Neuron (in vitro differentiated cells): ENCODE results near the gene SHISAL1.

Source experiments
- H2AFZ ChIP-seq: one replicate; pipeline ENCODE4 v1.6.1; 2013; ENCODE audit warnings: low read depth, mild to moderate bottlenecking, inconsistent platforms, low read length, moderate library complexity
- H3K27me3 ChIP-seq: one replicate; pipeline ENCODE4 v1.6.1; 2013; ENCODE audit warnings: low read length; ENCODE audit not compliant: insufficient read depth
- H3K36me3 ChIP-seq: one replicate; pipeline ENCODE4 v1.6.1; 2013; ENCODE audit warnings: low read length; ENCODE audit not compliant: insufficient read depth
- H3K4me1 ChIP-seq: one replicate; pipeline ENCODE4 v1.6.1; 2013; ENCODE audit warnings: low read length; ENCODE audit not compliant: insufficient read depth
- H3K4me3 ChIP-seq: 2 replicates; pipeline ENCODE4 v1.5.1; 2013; ENCODE audit warnings: mild to moderate bottlenecking, low read length, moderate library complexity
- H3K9me3 ChIP-seq: one replicate; pipeline ENCODE4 v1.6.1; 2013; ENCODE audit warnings: low read length

SHISAL1 gene

DNA sequence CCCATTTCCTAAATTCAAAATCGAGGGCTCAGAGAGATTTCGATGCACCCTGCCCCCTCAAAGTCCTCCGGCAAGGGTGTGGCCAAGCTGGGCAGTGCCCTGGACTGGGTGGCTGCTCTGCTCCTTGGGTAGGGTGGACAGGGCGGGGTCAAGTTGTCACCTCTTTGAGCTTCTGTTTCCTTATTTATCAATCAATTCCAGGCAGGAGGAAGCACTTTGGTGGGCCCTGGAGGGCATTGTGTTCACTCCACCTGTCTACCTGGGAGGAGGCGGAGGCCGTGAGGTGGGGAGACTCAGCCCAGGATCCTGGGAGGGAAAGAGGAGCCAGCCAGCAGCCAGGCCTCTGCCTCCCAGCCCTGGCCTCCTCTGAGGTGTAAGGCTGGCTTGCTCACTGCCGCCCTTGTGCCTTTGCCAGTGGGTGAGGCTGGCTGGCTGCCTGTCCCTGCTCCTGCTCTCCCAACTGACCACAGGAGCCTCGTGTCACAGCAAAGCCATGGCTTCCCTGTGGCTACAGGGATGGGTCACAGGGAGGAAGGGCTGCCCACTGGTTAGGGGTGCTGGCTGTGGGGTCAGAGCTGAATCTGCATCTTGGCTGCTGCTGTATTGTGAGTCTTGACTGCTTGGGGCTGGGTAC lies 25.5 kb upstream of the SHISAL1 start:
- no peak overlapping the region for H3K4me3 ChIP-seq
- H2AFZ ChIP-seq = no peak overlapping the region
- peaks cover 26% of the 10 kb centered on the region for H3K27me3 ChIP-seq
- no peaks in the 10 kb centered on the region for H3K36me3 ChIP-seq
- H3K9me3 ChIP-seq = no peaks in the 10 kb centered on the region
- peaks cover 8% of the 10 kb centered on the region for H3K4me1 ChIP-seq

DNA sequence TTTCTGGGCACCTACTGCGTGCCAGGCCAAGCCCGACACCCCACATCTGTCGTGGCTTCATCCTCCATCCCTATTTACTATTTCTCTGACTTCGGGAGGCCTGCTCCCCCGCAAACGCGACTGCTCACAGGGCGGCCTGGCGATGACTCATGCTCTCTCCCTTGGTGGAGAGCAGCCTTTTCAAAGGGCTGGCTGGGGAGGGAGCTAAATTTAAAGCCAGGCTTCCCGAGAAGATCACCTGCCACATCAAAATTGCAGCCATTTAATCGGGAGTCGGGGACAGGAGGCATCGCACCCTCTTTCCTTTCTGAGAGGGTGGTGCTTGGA lies 24.9 kb upstream of the SHISAL1 start:
- Histone ChIP-seq H3K4me3 (no peak overlapping the region), H3K4me1 (peaks cover 8% of the 10 kb centered on the region), H3K27me3 (peaks cover 30% of the 10 kb centered on the region), H2AFZ (no peak overlapping the region), H3K36me3 (no peaks in the 10 kb centered on the region), H3K9me3 (no peaks in the 10 kb centered on the region)

DNA sequence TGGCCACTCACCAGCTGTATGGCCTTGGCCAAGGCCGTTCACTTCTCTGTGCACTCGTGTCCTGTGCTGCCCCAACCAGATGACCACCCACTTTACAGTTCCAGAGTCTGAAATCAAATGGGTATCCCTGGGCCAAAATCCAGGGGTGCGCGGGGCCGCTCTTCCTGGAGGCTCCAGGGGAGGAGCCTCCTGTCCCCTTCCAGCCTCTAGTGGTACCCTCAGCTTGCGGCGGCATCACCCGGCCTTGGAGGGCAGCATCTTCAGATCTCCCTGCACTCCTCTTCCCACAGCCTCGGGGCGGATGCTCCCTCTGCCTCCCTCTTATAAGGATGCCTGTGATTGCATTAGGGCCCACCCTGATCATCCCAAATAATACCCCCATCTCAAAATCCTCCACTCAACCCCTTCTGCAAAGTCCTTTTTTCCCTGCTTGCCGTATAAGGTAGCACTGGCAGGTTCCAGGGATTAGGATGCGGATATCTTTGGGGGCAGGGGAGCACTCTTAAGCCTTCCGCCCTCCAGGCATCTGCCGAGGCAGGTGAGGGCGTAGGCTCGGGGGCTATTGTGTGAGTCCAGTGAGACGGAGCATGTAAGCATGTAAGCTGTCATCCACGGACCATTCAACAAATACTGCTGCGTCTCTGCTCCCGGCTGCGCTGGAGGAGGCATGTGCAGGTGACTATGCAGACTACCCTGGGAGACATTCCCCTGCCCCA lies 24.4 kb upstream of the SHISAL1 start:
- Histone ChIP-seq H3K36me3 (no peaks in the 10 kb centered on the region), H3K4me1 (peaks cover 10% of the 10 kb centered on the region), H3K27me3 (peaks cover 31% of the 10 kb centered on the region), H3K9me3 (no peaks in the 10 kb centered on the region), H3K4me3 (no peak overlapping the region), H2AFZ (no peak overlapping the region)

DNA sequence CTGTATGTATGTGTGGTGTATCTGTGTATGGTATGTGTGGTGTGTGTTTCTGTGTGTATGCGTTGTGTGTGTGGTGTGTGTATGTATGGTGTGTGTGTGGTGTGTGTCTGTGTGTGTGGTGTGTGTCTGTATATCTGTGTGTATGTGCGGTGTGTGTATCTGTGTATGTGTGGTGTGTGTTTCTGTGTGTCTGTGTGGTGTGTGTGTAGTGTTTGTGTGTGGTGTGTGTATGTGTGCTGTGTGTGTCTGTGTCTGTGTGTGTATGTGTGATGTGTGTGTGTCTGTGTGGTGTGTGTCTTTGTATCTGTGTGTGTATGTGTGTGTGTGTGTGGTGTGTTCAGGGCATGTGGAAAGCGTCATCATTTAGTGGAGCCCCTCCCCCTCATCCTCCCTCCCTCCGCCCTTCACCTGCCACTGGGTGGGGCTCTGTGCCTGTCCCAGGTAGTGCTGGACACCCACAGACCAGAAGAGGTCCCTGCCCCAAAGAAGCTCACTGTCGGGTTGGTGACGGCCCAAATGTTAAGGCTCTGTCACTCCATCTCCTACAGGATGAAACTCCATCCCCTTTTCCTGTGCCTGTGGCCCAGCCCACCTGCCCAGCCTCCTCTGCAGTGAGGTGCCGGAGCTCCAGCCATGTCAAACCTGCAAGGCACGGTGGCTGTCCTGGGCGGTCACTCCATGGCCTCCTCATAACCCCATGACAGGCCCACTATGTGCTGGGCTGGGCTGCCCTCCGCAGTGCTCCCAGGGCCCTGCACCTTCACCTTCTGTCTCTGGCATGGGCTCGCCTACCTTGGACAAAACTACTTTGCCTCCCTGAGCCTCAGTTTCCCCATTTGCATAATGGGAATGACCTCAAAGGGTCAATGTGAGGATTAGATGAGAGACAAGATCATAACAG lies 23.4 kb upstream of the SHISAL1 start:
- peaks cover 10% of the 10 kb centered on the region for H3K4me1 ChIP-seq
- no peak overlapping the region for H2AFZ ChIP-seq
- H3K27me3 ChIP-seq = peaks cover 31% of the 10 kb centered on the region
- H3K36me3 ChIP-seq = no peaks in the 10 kb centered on the region
- no peaks in the 10 kb centered on the region for H3K9me3 ChIP-seq
- no peak overlapping the region for H3K4me3 ChIP-seq

DNA sequence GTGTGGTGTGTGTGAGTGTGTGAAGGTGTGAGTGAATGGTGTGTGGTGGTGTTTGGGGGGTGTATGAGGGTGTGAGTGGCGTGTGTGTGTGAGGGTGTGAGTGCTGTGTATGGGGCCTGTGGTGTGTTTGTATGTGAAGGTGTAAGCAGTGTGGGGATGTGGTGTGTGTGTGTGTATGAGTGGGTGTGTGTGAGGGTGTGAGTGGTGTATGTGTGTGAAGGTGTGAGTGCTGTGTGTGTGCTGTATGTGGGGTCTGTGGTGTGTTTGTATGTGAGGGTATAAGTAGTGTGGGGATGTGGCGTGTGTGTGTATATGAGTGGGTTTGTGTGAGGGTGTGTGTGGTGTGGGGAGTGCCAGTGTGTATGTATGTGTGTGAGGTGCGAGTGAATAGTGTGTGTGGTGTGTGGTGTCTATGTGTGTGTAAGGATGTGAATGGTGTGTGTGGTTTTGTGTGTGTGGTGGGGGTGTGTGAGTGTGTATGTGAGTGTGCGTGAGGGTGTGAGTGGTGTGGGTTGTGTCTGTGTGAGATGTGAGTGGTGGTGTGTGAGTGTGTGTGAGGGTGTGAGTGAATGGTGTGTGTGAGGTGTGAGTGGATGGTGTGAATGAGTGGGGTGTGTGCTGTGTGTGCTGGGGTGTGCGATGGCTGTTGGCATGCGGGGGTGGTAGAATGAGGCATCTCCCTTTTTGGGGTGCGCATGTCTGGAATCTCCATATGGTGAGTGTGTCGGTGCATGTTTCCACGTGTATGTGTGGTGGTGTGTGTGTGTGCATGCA lies 22.5 kb upstream of the SHISAL1 start:
- Histone ChIP-seq H3K4me1 (peaks cover 16% of the 10 kb centered on the region), H3K36me3 (no peaks in the 10 kb centered on the region), H2AFZ (no peak overlapping the region), H3K4me3 (no peak overlapping the region), H3K27me3 (peaks cover 33% of the 10 kb centered on the region), H3K9me3 (no peaks in the 10 kb centered on the region)

DNA sequence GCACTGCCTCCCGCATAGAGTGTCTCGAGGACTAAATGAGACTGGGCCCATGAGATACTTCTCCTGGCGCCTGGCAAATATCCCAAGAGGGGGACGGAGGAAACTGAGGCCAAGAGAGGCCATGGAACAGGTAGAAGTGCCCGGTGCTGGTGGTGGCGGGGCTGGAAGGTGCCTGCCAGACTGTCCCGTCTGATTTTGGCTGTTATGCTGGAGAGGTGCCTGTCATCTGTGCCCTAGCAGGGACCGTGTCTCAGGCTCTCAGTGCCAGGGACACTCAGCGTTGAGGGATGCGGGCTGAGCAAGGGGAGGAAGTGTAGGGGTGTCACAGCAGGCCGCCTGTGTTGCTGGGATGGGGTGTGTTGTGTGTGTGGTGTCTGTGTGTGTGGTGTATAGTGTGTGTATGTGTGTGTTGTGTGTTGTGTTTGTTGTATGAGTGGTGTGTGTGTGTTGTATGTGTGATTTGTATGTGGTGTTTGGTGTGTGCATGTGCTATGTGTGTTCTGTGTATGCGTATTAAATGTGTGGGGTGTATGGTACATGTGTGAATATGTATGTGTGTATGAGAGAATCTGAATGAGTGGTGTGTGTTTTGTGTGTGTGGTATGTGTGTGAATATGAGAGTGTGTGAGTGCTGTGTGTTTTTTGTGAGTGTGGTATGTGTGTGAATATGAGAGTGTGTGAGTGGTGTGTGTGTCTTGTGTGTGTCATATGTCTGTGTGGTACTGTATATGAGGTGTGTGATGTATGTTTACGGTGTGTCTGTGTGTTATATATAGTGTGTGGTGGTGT lies 21.3 kb upstream of the SHISAL1 start:
- Histone ChIP-seq H3K4me3 (no peak overlapping the region), H3K4me1 (peaks cover 18% of the 10 kb centered on the region), H3K9me3 (no peaks in the 10 kb centered on the region), H3K27me3 (peaks cover 30% of the 10 kb centered on the region), H3K36me3 (no peaks in the 10 kb centered on the region), H2AFZ (no peak overlapping the region)

DNA sequence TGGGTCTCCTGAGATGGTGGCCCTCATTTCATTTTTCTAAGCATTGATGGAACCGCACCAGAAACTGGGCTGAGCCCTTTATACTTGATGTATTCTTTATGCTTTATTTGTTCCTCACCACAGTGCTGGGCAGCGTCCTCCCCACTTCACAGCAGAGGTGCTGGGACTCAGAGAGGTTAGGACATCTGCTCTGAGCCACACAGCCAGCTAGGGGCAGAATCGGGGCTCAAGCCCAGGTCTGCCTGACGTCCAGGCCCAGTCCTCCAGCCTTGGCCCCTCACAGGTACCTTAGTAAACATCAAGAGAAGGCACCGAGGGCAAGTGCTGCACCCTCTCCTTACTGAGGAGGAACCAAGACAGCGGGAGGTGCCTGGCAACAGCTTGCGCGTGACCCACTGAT lies 20.2 kb upstream of the SHISAL1 start:
- H3K27me3 ChIP-seq = peaks cover 20% of the 10 kb centered on the region
- H3K9me3 ChIP-seq = no peaks in the 10 kb centered on the region
- H3K36me3 ChIP-seq = no peaks in the 10 kb centered on the region
- no peak overlapping the region for H2AFZ ChIP-seq
- no peak overlapping the region for H3K4me3 ChIP-seq
- H3K4me1 ChIP-seq = peaks cover 19% of the 10 kb centered on the region

DNA sequence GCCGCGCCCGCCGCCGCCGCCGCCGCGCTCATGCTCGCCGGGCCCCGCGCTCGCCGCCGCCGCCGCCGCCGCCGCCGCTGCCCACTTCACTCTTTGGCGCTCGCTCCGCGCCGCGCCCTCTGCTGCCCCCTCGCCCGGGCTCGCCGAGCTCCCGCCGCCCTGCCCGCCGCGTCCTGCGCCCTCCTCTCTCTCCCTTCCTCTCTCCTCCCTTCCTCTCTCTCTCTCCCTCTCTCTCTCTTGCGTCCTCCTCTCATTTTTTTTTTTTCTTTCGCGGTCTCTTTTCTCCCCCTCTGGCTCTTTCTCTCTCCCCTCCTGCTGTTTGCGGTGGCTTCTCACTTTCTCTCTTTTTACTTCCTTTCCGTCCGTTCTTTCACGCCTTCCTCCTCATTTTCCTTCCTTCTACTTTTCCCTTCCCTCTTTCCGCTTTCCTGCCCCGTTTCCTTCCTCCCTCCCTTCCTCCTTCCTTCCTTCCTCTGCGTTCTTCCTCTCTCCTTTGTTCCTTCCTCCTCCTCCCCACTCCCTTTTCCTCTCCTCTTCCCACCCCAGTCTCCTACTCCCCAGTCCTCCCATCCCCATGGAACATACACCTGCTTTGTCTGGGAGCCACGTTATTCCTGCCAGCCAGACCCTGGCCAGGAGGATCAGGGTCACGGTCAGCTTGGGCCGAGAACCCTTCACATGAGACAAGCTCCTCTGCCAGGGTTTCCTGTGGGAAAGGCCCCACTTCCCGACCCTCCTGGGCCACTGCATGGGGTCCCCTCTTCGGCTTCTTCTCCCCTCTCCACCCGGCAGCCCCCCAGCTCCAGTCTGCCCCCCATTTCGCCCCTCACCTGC lies 19.3 kb upstream of the SHISAL1 start:
- no peak overlapping the region for H2AFZ ChIP-seq
- no peaks in the 10 kb centered on the region for H3K36me3 ChIP-seq
- H3K4me3 ChIP-seq = peak overlapping the region; percentile 32
- peaks cover 21% of the 10 kb centered on the region for H3K4me1 ChIP-seq
- H3K27me3 ChIP-seq = peaks cover 18% of the 10 kb centered on the region
- no peaks in the 10 kb centered on the region for H3K9me3 ChIP-seq

DNA sequence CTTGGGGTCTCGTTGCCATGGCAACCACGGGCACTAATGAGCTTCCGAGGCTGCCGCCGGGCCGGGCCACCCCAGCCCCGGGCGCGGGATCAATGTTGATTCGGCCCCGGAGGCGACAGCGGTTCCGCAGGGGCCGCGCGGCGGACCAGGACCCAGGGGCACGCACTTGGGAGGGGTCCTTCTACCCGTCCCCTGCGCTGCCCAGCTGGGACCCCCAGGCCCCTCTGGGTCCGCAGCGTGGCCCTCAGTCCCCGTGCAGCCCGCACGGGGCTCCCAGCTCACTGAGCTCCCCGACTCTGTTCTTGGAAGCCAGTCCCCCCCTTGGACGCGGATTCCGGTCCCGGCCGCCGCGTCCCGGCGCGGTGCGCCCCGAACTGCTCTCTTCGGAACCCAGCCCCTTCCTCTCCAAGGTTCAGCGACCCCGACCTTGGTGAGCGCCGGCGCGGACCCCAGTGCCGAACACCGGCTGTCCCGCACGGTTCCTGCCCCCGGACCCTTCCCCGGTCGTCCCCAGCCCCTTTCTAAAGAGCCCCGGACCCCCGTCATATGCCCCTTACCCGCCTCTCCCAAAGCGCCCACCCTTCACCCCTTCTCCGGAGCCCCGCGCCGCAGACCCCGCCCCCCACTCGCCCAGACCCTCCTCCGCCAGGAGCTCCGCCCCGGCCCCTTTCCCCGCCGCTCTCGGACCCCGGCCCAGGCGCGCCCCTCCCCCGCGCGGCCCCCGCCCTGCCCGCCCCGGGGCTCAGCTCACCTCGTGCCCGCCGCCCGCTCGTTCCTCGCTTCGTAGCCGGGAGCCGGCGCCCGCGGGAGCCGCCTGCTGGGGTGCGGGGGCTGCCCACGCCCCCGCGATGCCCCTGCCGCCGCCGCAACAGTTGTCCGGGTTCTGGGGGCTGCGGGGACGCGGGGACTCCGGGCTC lies 18.3 kb upstream of the SHISAL1 start:
- H3K4me3 ChIP-seq = peak overlapping the region; percentile 43
- no peaks in the 10 kb centered on the region for H3K9me3 ChIP-seq
- peaks cover 11% of the 10 kb centered on the region for H3K27me3 ChIP-seq
- peaks cover 29% of the 10 kb centered on the region for H3K4me1 ChIP-seq
- H2AFZ ChIP-seq = no peak overlapping the region
- no peaks in the 10 kb centered on the region for H3K36me3 ChIP-seq

DNA sequence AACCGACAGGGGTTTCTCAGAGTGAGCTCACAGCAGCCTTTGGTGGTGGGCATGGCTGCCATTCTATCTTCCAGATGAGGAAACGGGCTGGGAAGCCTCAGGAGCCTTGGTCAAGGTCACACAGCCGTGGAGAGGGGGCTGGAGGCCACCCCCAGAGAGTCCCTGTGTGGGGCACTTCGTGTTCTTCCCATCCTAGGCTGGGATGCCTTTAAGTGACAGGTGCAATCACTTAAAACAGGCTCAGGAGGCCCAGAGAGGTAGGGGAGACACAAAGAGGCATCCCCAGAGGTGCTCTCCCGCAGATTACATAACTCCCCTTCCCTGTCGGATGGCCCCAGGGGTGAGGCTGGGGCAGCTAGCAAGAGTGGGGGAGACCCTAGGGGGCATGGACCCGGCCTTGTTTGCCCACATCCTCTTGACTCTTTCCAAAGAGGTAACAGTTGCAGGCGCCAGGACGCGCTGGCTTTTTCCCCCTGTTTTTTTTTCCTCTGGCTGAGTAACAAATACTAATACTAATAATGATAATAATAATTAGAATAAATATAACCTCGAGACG lies 17.5 kb upstream of the SHISAL1 start:
- no peaks in the 10 kb centered on the region for H3K9me3 ChIP-seq
- peaks cover 37% of the 10 kb centered on the region for H3K4me1 ChIP-seq
- no peak overlapping the region for H3K4me3 ChIP-seq
- no peaks in the 10 kb centered on the region for H3K36me3 ChIP-seq
- H2AFZ ChIP-seq = no peak overlapping the region
- peaks cover 11% of the 10 kb centered on the region for H3K27me3 ChIP-seq
